ENCODE measurements around the gene ITPK1.

DNA sequence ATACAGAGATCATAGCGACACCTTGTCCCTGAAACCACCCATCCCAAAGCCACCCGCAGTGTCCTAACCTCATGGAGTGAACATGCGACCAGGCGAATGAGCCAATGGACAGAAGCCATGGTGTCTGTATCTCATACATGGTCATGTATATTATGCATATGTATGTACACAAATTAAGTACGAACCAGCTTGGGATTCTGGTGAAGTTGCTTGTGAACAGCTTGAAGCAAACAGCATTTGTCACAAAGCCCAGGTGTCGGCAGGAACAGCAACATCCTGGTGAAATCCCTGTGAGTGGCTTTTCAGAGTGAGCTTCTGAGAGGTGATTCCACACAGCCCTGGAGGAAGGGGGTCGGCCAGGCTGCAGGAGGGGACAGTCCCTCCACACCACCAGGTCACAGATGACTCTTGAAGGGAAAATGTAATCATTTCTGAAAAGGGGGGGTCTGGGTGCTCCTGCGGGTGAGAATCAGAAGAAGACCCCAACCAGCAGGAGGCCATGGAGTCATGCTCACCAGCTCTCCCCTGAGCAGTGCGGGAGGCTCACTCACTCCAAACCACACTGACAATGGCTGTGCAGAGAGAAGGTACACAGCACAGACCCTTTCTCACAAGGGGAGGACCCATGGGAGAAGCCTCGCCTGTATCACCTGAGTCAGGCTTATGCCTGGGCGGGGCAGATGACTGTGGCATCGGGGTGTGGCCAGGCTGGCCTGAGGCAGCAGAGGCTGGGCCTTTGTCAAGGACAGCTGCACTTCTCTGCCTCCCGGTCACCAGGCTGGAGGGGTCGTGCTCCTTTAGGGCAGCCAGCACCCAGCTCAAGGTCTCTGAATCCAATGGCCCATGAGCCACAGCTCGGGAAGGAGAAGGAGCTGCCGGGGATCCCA is 178.4 kb downstream of the ITPK1 start:
- TF ChIP-seq, protein P1, sequence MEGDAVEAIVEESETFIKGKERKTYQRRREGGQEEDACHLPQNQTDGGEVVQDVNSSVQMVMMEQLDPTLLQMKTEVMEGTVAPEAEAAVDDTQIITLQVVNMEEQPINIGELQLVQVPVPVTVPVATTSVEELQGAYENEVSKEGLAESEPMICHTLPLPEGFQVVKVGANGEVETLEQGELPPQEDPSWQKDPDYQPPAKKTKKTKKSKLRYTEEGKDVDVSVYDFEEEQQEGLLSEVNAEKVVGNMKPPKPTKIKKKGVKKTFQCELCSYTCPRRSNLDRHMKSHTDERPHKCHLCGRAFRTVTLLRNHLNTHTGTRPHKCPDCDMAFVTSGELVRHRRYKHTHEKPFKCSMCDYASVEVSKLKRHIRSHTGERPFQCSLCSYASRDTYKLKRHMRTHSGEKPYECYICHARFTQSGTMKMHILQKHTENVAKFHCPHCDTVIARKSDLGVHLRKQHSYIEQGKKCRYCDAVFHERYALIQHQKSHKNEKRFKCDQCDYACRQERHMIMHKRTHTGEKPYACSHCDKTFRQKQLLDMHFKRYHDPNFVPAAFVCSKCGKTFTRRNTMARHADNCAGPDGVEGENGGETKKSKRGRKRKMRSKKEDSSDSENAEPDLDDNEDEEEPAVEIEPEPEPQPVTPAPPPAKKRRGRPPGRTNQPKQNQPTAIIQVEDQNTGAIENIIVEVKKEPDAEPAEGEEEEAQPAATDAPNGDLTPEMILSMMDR (conservative IDR thresholded peaks at IDR 0.05; ENCODE audit: low read depth in 2 of 2), result no peak
- TF ChIP-seq EZH2phosphoT487 (IDR thresholded peaks at IDR 0.05; ENCODE audit: unreplicated experiment), result no peak
- no peak for TF ChIP-seq POLR2AphosphoS5 (IDR thresholded peaks at IDR 0.05; ENCODE audit: low read depth)
- no peak for TF ChIP-seq EZH2 (IDR thresholded peaks at IDR 0.05; ENCODE audit: low read depth, unreplicated experiment)

All from GM23338 (cell line).